OCI-LY3 (cell line): ENCODE data around the gene AFF2.
A peak's percentile ranks its signal among the peaks of the same experiment; 100 is the strongest.

Source experiments
- H2AFZ ChIP-seq: fragments of 200-600, 300-600 bp; shearing (Covaris generic); 2 replicates; pipeline ENCODE4 v1.6.0; 2014; ENCODE audit warnings: antibody characterized with exemption, low read depth, low read length
- H3K27ac ChIP-seq: fragments of 200-600, 300-600 bp; sonication (generic); 2 replicates; pipeline ENCODE4 v1.5.1; 2014; ENCODE audit warnings: mild to moderate bottlenecking, low read length, moderate library complexity, mixed read lengths
- H3K27me3 ChIP-seq: fragments of 200-600, 300-600 bp; sonication (generic); 2 replicates; pipeline ENCODE4 v1.6.1; 2014; ENCODE audit warnings: low read depth, low read length, mixed read lengths
- H3K36me3 ChIP-seq: fragments of 200-600, 300-600 bp; sonication (generic); replicated peaks from 2 replicates; pipeline ENCODE3; 2014; ENCODE audit warnings: low read depth, low read length, mixed read lengths
- H3K4me1 ChIP-seq: fragments of 300-600, 200-600 bp; sonication (generic); 2 replicates; pipeline ENCODE4 v1.6.1; 2014; ENCODE audit warnings: low read length, mixed read lengths
- H3K4me2 ChIP-seq: fragments of 200-600, 300-600 bp; sonication (generic); 2 replicates; pipeline ENCODE4 v1.6.1; 2014; ENCODE audit warnings: low read length, mixed read lengths
- H3K4me3 ChIP-seq: fragments of 300-600, 200-600 bp; sonication (generic); 2 replicates; pipeline ENCODE4 v1.5.1; 2014; ENCODE audit warnings: antibody characterized with exemption, mild to moderate bottlenecking, low read length, moderate library complexity
- H3K79me2 ChIP-seq: fragments of 300-600, 200-600 bp; shearing (Covaris generic); 2 replicates; pipeline ENCODE4 v1.6.1; 2014; ENCODE audit warnings: mild to moderate bottlenecking, low read length, mixed read lengths
- H3K9ac ChIP-seq: fragments of 300-600, 200-600 bp; shearing (Covaris generic); 2 replicates; pipeline ENCODE4 v1.6.0; 2014; ENCODE audit warnings: mild to moderate bottlenecking, low read length, moderate library complexity
- H3K9me3 ChIP-seq: fragments of 200-600, 300-600 bp; shearing (Covaris generic); 2 replicates; pipeline ENCODE4 v1.6.1; 2014; ENCODE audit warnings: low read length, mixed read lengths; ENCODE audit not compliant: insufficient read depth
- H4K20me1 ChIP-seq: fragments of 200-600, 300-600 bp; sonication (generic); 2 replicates; pipeline ENCODE4 v1.6.1; 2016; ENCODE audit warnings: low read length, mixed read lengths; ENCODE audit not compliant: insufficient read depth
- EZH2phosphoT487 ChIP-seq: fragments of 200-600 bp; shearing (Covaris generic); IDR thresholded peaks from 2 replicates; pipeline ENCODE4 v1.6.1; 2018; ENCODE audit warnings: antibody characterized with exemption, mixed run types, low read depth
- TF ChIP-seq, protein P1 (sequence below): fragments of 200-600, 300-600 bp; sonication (generic); IDR thresholded peaks from 2 replicates; pipeline ENCODE4 v1.5.1; 2014; ENCODE audit warnings: antibody characterized with exemption, low read length, low read depth

Gene AFF2

DNA sequence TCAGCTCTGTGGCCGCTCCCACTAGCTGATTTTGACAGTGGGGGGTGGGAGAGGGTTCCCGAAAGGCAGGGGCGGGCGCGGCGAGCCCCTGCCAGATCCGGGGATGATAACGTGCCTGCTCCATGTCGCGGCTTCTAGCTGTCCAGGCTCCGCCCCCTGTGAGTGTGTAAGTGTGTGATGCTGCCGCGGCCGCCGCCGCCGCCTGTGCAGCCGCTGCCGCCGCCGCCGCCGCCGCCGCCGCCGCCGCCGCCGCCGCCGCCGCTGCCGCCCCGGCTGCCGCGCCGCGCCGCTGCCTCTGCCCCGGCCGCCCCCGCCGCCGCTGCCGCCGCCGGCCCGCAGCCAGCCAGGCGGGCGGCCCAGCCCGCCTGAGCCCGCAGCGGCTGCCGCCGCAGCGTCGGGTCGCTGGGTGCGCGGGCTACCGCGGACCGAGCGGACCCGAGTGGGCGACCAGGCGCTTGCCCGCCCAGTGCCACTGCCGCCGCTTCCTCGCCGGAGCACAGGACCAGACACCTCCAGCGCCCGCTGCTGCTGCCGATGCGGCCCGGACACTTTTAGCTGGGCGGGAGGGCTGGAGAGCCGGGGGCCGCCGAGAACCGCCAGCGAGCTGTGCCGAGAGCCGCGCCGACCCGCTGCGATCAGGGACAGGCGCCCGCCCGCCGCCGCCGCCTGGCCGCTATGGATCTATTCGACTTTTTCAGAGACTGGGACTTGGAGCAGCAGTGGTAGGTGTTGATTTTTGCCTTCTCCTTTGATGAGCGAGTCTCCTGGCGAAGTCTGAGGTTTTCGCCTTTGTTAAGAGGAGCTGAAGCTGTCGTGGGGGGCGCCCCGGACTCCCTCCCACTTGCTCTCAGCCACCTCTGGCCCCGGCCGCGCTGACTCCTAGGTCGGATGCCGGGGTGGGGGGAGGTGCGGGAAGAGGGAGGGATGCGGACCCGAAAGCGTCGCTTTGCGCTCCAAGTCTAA lies at the start of gene AFF2:
Gene AFF2, plus strand, starts transcription at position 195 of the 963 bp plus-strand sequence. Its CDS starts 481 bp downstream, at position 676.
- peak within 1 kb of the TSS; percentile 94 for H2AFZ ChIP-seq
- H3K4me3 ChIP-seq, result peak within 1 kb of the TSS; percentile 97
- peak within 1 kb of the TSS; percentile 79 for H3K4me2 ChIP-seq

DNA sequence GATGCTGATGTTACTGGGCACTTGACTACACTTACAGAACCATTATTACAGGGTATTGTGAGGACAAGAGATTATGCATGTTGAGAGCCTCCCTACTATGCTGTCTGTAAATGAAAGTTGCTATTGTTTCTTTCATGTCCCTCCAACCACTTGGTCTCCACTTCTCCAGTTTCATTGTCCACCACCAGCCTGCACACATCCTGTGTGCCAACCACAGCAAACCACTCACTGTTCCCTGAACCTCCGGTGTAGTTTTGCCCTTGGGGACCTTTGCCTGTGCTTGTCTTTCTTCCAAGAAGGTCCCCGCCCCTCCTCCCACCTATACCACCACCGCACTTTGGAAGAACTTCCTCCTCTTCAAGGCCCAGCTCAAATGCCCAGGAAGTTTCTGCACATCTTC lies 43.1 kb upstream of the AFF2 start:
- no peak overlapping the region for H3K4me3 ChIP-seq
- no peak overlapping the region for H3K4me2 ChIP-seq
- H3K27ac ChIP-seq, result no peak overlapping the region
- no peaks in the 10 kb centered on the region for H3K79me2 ChIP-seq
- TF ChIP-seq EZH2phosphoT487, result no peak
- TF ChIP-seq, protein P1, sequence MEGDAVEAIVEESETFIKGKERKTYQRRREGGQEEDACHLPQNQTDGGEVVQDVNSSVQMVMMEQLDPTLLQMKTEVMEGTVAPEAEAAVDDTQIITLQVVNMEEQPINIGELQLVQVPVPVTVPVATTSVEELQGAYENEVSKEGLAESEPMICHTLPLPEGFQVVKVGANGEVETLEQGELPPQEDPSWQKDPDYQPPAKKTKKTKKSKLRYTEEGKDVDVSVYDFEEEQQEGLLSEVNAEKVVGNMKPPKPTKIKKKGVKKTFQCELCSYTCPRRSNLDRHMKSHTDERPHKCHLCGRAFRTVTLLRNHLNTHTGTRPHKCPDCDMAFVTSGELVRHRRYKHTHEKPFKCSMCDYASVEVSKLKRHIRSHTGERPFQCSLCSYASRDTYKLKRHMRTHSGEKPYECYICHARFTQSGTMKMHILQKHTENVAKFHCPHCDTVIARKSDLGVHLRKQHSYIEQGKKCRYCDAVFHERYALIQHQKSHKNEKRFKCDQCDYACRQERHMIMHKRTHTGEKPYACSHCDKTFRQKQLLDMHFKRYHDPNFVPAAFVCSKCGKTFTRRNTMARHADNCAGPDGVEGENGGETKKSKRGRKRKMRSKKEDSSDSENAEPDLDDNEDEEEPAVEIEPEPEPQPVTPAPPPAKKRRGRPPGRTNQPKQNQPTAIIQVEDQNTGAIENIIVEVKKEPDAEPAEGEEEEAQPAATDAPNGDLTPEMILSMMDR, result no peak
- H3K9ac ChIP-seq, result no peak overlapping the region
- no peak overlapping the region for H2AFZ ChIP-seq
- H3K36me3 ChIP-seq, result no peaks in the 10 kb centered on the region
- H4K20me1 ChIP-seq, result no peaks in the 10 kb centered on the region
- H3K4me1 ChIP-seq, result peaks cover 30% of the 10 kb centered on the region
- peaks cover 11% of the 10 kb centered on the region for H3K27me3 ChIP-seq
- H3K9me3 ChIP-seq, result no peaks in the 10 kb centered on the region

More for the DNA sequence above, at the start of gene AFF2:
- Histone ChIP-seq H3K27me3 (peaks cover 18% of the 10 kb centered on the region), H3K9ac (peak within 1 kb of the TSS; percentile 65), H4K20me1 (no peaks in the 10 kb centered on the region), H3K79me2 (no peaks in the 10 kb centered on the region), H3K9me3 (no peaks in the 10 kb centered on the region), H3K4me1 (peaks cover 8% of the 10 kb centered on the region; the same call in 1 of the 2 replicates), H3K36me3 (no peaks in the 10 kb centered on the region), H3K27ac (0 out of 2 replicates have a peak within 1 kb of the TSS, but pooled peaks have one; percentile 8)
- TF ChIP-seq EZH2phosphoT487, result no peak
- TF ChIP-seq, protein P1, result no peak

DNA sequence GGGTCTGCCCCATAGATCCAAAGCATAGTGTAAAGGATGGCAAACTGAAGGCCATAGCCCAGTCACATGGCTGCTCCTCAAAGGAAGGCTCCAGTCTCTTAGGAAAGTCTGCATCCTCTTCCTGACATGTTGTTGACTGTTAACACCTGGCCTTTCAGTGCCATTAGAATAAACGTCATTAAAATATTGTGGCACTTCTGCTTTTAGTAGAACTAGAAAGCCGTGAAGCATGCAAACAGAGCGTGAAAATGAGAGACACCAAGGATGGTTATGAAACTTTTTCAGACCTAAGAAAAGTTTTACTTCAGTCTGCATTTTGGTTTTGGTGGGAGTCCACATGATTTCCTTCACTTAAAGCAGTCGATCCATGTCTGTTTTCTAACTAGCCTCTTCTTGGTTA lies 41.1 kb upstream of the AFF2 start:
- peak overlapping the region; percentile 60; the same call in 1 of the 2 replicates for H3K9ac ChIP-seq
- no peak overlapping the region for H2AFZ ChIP-seq

DNA sequence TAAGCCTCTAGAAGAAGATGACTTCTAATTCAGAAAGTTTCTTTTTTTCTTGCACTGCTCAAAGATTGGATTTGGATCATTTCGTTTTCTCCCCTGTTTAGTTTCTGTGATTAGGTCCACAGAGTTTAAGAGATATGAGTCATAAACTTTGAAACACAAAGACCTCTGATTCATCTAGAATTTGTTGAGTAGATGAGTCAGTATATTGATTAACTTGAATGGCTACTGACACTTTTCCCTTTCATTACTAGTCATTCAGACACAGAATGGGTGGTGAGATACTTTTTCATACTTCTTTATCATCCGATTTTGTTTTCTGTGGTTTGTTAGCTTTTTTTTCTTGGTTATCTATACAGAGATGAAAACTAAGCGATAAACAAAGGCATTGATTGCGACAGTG lies 34.1 kb upstream of the AFF2 start:
- no peaks in the 10 kb centered on the region for H3K36me3 ChIP-seq
- no peak overlapping the region for H3K9ac ChIP-seq
- peaks cover 10% of the 10 kb centered on the region for H3K27me3 ChIP-seq
- H3K4me3 ChIP-seq, result peak overlapping the region; percentile 34
- H3K79me2 ChIP-seq, result no peaks in the 10 kb centered on the region
- peak overlapping the region; percentile 76 for H3K4me2 ChIP-seq
- no peaks in the 10 kb centered on the region for H4K20me1 ChIP-seq
- no peak overlapping the region for H3K27ac ChIP-seq
- no peak overlapping the region for H2AFZ ChIP-seq
- no peak for TF ChIP-seq EZH2phosphoT487
- TF ChIP-seq, protein P1, result no peak
- H3K9me3 ChIP-seq, result no peaks in the 10 kb centered on the region
- H3K4me1 ChIP-seq, result peaks cover 20% of the 10 kb centered on the region

More for the DNA sequence above, 41.1 kb upstream of the AFF2 start:
- Histone ChIP-seq H3K79me2 (no peaks in the 10 kb centered on the region), H3K4me1 (peaks cover 30% of the 10 kb centered on the region), H3K27me3 (peaks cover 17% of the 10 kb centered on the region), H3K4me3 (peak overlapping the region; percentile 69), H4K20me1 (no peaks in the 10 kb centered on the region), H3K9me3 (no peaks in the 10 kb centered on the region), H3K4me2 (peak overlapping the region; percentile 96), H3K27ac (peak overlapping the region; percentile 80), H3K36me3 (no peaks in the 10 kb centered on the region)
- TF ChIP-seq, protein P1, result no peak
- no peak for TF ChIP-seq EZH2phosphoT487
